ENCODE results near the gene RAB25. TPM values are rescaled to one million over a fixed set of nuclear protein-coding genes. Genes with fewer than 3 reads are reported as not detected.

The RAB25 gene
- total RNA-seq (2022; extraction: Qiagen RNA extraction; ENCODE audit: low read depth): 0.29 to 0.62 TPM (median 0.38 TPM) in 3 of 5 replicates, not detected in the others

DNA sequence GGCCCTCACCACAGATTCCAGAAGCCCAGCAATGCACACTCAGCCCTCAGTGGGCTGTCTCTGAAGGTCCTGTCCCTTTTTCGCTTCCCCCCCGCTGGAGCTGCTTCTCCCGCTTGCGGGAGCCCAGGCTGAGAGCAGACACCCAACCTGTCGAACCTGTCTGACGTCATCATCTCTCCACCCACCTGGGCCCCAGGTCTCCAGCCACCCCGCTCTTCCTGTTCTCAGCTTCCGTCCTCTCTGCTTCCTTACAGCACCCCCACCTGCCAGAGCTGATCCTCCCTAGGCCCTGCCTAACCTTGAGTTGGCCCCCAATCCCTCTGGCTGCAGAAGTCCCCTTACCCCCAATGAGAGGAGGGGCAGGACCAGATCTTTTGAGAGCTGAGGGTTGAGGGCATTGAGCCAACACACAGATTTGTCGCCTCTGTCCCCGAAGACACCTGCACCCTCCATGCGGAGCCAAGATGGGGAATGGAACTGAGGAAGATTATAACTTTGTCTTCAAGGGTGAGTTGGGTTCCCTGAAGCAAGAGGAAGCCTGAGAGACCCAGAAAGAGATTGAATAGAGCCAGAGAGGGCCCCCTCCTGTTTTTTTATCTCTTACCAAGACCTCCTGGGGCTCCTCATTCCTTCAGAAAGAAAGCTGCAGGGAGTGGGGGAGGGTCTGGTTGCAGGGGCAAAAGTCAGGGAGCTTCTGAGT lies at the start of gene RAB25:
TSS of gene RAB25 (plus strand) at position 224 of the 700 bp plus-strand sequence. CDS start at position 465, 241 bp downstream.

DNA sequence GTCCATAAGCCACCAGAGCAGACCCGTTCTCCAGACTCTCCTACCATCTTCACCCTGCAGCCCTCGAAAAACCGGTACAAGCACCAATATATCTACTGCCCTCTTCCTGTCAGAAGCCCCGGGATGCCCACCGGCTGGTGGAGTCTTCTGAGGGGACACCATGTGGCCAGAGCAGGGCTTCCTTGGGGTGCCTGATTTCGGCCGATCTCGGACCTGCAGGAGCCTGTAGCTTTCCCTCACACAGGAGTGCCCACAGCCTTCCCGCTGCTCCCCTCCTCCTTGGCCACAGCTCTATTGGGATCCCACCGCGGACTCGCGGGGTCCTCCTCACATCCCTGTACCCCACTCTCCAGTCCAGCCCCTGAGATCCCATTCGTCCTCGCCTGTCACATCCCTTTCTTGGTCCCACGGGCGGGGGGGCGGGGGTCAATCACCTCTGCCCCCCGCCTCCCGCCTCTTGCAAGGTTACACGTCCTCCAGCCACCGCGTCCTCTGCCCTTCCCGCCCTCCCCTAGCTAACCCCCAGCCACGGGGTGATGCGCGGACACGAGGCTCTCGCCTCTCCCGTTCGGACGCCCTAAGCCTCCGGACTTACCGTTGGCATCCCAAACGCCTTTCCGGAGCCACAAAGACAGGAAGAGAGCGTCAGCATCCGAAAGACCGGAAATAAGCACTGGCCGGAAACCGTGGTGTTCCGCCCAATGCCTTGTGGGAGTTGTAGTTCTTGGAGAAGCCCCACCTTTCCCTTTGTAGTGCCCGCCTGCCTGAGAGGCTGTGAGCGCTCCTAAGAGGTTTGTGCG lies 40.5 kb upstream of the RAB25 start, which contains the start of gene SSR2:
TSS of gene SSR2 (minus strand) at position 659 of the 800 bp plus-strand sequence. CDS start 784 bp downstream, outside the sequence.

DNA sequence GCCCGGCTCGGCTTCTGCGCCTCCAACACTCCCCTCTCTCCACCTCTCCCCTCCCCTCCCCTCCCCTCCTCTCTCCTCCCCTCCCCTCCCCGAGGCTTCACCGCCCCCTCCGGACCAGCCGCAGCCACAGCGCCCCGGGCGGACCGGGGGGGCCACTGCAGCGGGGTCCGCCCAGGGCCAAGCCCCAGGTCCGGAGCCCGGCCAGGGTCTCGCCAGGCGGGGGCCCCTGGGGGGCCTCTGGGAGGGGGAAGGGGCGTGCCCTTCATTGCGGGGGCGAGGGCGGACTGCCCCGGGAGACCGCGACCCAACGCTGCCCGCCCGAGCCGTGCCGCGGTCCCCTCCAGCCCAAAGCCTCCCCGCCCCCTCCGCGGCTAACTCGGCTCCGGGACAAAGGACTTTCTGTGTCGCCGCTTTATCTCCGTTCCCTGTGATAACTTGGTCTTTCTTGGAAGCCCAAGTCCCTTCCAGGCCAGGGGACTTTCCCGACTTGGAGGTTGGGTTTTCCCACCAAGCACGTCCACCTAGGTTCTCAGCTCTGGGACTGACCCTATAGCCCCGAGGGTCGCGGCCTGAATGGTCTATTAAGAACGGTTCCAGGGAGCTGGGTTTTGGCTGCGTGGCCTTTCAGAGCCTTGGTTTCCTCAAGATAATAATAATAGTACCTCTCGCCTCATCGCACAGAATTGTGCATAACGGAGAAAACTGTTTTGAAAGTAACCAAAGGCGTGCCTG lies 7.0 kb upstream of the RAB25 start, which contains the start of gene UBQLN4:
TSS of gene UBQLN4 (minus strand) at position 31 of the 732 bp plus-strand sequence. CDS start 97 bp downstream, outside the sequence.

DNA sequence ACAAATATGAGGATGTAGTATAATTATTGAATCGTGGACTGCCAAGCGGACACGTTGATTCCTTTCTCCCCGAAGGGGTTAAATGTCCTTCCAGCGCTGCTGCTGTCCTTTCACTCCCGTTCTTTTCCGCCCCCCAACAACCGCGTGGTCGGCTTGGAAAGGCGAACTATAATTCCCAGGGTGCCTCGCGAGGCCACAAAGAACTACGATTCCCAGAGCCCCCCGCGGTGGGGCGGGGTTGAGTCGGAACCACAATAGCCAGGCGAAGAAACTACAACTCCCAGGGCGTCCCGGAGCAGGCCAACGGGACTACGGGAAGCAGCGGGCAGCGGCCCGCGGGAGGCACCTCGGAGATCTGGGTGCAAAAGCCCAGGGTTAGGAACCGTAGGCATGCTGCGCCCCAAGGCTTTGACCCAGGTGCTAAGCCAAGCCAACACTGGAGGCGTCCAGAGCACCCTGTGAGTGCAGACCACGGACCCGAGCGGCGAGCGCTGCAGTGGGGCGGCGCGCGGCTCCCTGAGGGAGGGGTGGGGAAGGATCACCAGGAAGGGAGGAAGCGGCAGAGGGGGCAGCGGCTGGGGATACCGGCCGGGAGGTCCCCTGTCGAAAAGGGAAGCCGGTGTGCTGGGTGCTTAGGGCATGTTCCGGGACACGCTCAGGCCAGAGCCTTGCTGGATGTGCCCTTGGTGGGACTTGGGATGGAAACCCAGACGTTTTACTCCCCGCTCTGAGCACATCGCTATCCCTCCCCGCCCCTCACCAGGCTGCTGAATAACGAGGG lies 6.3 kb upstream of the RAB25 start, which contains the start of gene LAMTOR2:
TSS of gene LAMTOR2 (plus strand) at position 283 of the 781 bp plus-strand sequence. CDS start at position 391, 108 bp downstream.

DNA sequence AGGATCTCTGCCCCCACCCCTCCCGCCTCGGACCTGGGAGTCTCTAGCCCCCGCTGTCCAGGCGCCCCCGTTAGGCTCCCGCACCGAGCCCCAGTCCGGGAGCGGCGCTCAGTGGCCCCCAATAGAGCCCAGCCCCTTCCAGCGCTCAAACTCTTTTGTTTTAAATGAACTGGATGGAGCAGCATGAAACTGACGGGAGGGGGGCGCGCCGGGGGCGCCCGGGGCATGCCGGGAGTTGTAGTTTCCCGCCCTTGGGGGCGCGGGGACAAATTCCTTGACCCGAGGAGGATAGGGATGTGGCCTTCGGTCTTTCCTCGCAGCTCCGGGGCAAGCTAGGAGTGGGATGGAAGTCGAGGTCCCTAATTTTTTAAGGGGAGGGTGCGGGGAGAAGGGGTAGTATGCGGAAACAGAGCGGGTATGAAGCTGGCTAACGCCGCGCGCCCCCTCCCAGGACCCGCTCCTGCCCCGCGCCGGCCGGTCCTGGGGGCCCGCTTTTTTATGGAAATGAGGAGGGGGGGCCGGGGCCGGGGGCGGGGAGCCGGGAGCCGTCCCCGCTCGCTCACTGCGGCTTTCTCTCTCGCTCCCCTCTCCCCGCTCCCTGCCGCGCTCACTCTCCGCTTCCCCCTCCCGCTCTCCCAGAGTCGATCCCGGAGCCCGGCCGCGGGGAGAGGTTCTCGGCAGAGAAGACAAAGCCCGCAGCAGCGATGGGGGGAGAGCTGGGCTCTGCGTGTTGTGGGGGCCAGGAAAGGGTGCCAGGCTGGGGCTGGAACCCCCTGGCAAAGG lies 21.5 kb downstream of the RAB25 start, which contains the start of gene MEX3A:
TSS of gene MEX3A (minus strand) at position 157 of the 783 bp plus-strand sequence. CDS start 467 bp downstream, outside the sequence.

DNA sequence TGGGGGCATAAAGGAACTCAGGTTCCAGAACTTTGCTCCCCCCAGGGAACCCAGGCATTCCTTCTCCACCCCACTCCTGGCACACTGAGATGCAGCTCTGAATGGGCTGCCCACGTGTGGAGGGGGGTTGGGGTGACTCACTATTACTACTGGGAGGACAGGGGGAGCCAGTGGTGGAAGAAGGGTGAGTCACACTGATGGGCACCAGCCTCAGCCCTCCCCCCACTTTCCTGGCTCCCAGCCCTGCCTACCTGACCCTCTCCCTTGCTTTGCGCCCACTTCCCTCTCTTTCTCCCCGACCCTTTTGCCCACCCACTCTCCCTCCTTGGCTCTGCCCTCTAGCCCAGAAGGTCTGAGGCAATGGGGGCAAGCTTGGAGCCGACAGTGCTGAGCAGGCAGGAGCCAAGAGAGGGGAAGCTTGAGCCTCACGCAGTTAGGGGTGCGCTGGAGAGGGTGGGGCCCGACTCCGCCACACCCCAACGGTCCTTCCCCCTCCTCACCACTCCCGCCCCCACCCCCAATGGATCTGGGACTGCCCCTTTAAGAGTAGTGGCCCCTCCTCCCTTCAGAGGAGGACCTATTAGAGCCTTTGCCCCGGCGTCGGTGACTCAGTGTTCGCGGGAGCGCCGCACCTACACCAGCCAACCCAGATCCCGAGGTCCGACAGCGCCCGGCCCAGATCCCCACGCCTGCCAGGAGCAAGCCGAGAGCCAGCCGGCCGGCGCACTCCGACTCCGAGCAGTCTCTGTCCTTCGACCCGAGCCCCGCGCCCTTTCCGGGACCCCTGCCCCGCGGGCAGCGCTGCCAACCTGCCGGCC lies 53.4 kb downstream of the RAB25 start, which contains the start of gene LMNA:
TSS of gene LMNA (plus strand) at position 611 of the 818 bp plus-strand sequence. CDS start 208 bp downstream, outside the sequence.

Other genes starting within 250 kb of the RAB25 start
- 14.6 to 16.5 TPM (median 15.5 TPM) in 5 replicates for gene GON4L, start 203.9 kb upstream of the RAB25 start, total RNA-seq (2022; extraction: Qiagen RNA extraction; ENCODE audit: low read depth)
- gene SYT11, start 201.6 kb upstream of the RAB25 start, total RNA-seq (2022; extraction: Qiagen RNA extraction; ENCODE audit: low read depth): 0.93 to 1.3 TPM (median 1.2 TPM) in 5 replicates
- 17.8 to 24.8 TPM (median 21.8 TPM) in 5 replicates for gene RIT1, start 149.8 kb upstream of the RAB25 start, total RNA-seq (2022; extraction: Qiagen RNA extraction; ENCODE audit: low read depth)
- gene KHDC4, start 126.7 kb upstream of the RAB25 start, total RNA-seq (2022; extraction: Qiagen RNA extraction; ENCODE audit: low read depth): 16.3 to 26.8 TPM (median 24.5 TPM) in 5 replicates
- not detected in 5 replicates for gene RXFP4, start 119.5 kb upstream of the RAB25 start, total RNA-seq (2022; extraction: Qiagen RNA extraction; ENCODE audit: low read depth)
- gene ARHGEF2, start 82.6 kb upstream of the RAB25 start, total RNA-seq (2022; extraction: Qiagen RNA extraction; ENCODE audit: low read depth): 29.2 to 44.4 TPM (median 37.7 TPM) in 5 replicates
- gene SSR2, start 40.2 kb upstream of the RAB25 start, total RNA-seq (2022; extraction: Qiagen RNA extraction; ENCODE audit: low read depth): 256 to 276 TPM (median 258 TPM) in 5 replicates
- 35.1 to 45.0 TPM (median 43.9 TPM) in 5 replicates for gene UBQLN4, start 7.4 kb upstream of the RAB25 start, total RNA-seq (2022; extraction: Qiagen RNA extraction; ENCODE audit: low read depth)
- gene LAMTOR2, start 6.4 kb upstream of the RAB25 start, total RNA-seq (2022; extraction: Qiagen RNA extraction; ENCODE audit: low read depth): 133 to 163 TPM (median 154 TPM) in 5 replicates
- 0.83 to 3.8 TPM (median 2.2 TPM) in 5 replicates for gene MEX3A, start 21.3 kb downstream of the RAB25 start, total RNA-seq (2022; extraction: Qiagen RNA extraction; ENCODE audit: low read depth)
- 487 to 742 TPM (median 732 TPM) in 5 replicates for gene LMNA, start 53.6 kb downstream of the RAB25 start, total RNA-seq (2022; extraction: Qiagen RNA extraction; ENCODE audit: low read depth)
- gene SEMA4A, start 92.4 kb downstream of the RAB25 start, total RNA-seq (2022; extraction: Qiagen RNA extraction; ENCODE audit: low read depth): 0.26 to 0.46 TPM (median 0.42 TPM) in 5 replicates
- gene SLC25A44, start 132.9 kb downstream of the RAB25 start, total RNA-seq (2022; extraction: Qiagen RNA extraction; ENCODE audit: low read depth): 24.0 to 30.8 TPM (median 26.1 TPM) in 5 replicates
- gene PMF1, start 151.8 kb downstream of the RAB25 start, total RNA-seq (2022; extraction: Qiagen RNA extraction; ENCODE audit: low read depth): 54.8 to 62.6 TPM (median 56.8 TPM) in 5 replicates
- gene BGLAP, start 181.0 kb downstream of the RAB25 start, total RNA-seq (2022; extraction: Qiagen RNA extraction; ENCODE audit: low read depth): 0.20 to 0.40 TPM (median 0.39 TPM) in 3 of 5 replicates, not detected in the others
- 2.9 to 5.5 TPM (median 3.4 TPM) in 5 replicates for gene PAQR6, start 186.9 kb downstream of the RAB25 start, total RNA-seq (2022; extraction: Qiagen RNA extraction; ENCODE audit: low read depth)
- gene SMG5, start 221.7 kb downstream of the RAB25 start, total RNA-seq (2022; extraction: Qiagen RNA extraction; ENCODE audit: low read depth): 32.3 to 54.5 TPM (median 47.9 TPM) in 5 replicates
- 6.2 to 9.5 TPM (median 8.5 TPM) in 5 replicates for gene TMEM79, start 223.2 kb downstream of the RAB25 start, total RNA-seq (2022; extraction: Qiagen RNA extraction; ENCODE audit: low read depth)
- 33.5 to 46.4 TPM (median 44.5 TPM) in 5 replicates for gene GLMP, start 234.5 kb downstream of the RAB25 start, total RNA-seq (2022; extraction: Qiagen RNA extraction; ENCODE audit: low read depth)
- not detected in 5 replicates for gene VHLL, start 238.1 kb downstream of the RAB25 start, total RNA-seq (2022; extraction: Qiagen RNA extraction; ENCODE audit: low read depth)

Data from A549 treated with ZK216348 at 1 μM for 4 hours (cell line).